Colonic mucosa (tissue), 4 donors: ENCODE data around the gene CFAP107. TPM values are rescaled to one million over a fixed set of nuclear protein-coding genes. Genes with fewer than 3 reads are reported as not detected.

Experiments used
- DNase-seq: peaks from one replicate; pipeline ENCODE4 v3.0.0-alpha.2; 2020
- H3K27ac ChIP-seq: fragments of 200-600 bp; one replicate; pipeline ENCODE4 v1.8.0; 2021
- H3K27me3 ChIP-seq: fragments of 200-600 bp; one replicate; pipeline ENCODE4 v1.8.0; 2021
- H3K36me3 ChIP-seq: fragments of 200-600 bp; one replicate; pipeline ENCODE4 v1.8.0; 2021
- H3K4me1 ChIP-seq: fragments of 200-600 bp; one replicate; pipeline ENCODE4 v1.8.0; 2021; ENCODE audit warnings: mild to moderate bottlenecking
- H3K4me3 ChIP-seq: fragments of 200-600 bp; one replicate; pipeline ENCODE4 v1.8.0; 2021
- H3K9ac ChIP-seq, 2 donors: one replicate each; pipeline ENCODE4 v1.7.0; 2013; ENCODE audit warnings: control low read depth in 2 of 2, low read depth in 2 of 2, low read length in 2 of 2
- H3K9me3 ChIP-seq: fragments of 200-600 bp; one replicate; pipeline ENCODE4 v1.8.0; 2021
- intact Hi-C: fragments of 100-400 bp; cut with DNase I; formaldehyde crosslinking; loops from one replicate; pipeline ENCODE4 v1.14.1; 2022
- total RNA-seq, 2 donors: library from RNA; stranded (reverse); fragmentation: NEBNext Ultra II Directional in 1 of 2; extraction: Animal tissue kit (Norgen Biotek cat#: 25700) in 1 of 2; gene quantifications; one replicate each; pipeline ENCODE4 v1.2.1, GENCODE V29; 2021
- TF ChIP-seq, protein P1 (sequence below): fragments of 200-600 bp; IDR thresholded peaks from one replicate; pipeline ENCODE4 v1.8.0; 2022; ENCODE audit warnings: antibody characterized with exemption, mild to moderate bottlenecking
- donor health status: healthy.
- donor health status: DM: no; HTN: no; CAD: no.
- donor health status: DM: no; HTN: no; CAD: no.

The CFAP107 gene
- total RNA-seq, 2 donors from 2014 or later, result not detected

DNA sequence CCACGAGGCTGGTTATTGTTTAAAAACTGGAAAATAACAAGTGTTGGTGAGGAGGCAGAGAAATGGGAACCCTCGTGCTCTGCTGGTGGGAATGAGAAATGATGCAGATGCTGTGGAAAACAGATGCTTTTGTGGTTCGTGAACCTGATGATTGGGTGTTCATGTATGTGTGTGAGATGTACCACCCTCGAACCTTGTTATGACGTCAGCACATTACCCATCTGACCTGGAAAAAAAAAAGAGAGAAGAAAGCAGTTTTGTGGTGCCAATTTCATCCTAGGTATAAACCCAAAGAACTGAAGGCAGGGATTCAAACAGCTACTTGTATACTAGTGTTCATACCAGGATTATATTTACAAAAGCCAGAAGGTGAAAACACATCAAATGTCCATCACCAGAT, 6.4 kb upstream of the CFAP107 start:
- H3K4me1 ChIP-seq, result no peaks in the 10 kb centered on the region
- DNase-seq, result no peak
- no peaks in the 10 kb centered on the region for H3K27me3 ChIP-seq
- no peaks in the 10 kb centered on the region for H3K9me3 ChIP-seq
- TF ChIP-seq, protein P1, sequence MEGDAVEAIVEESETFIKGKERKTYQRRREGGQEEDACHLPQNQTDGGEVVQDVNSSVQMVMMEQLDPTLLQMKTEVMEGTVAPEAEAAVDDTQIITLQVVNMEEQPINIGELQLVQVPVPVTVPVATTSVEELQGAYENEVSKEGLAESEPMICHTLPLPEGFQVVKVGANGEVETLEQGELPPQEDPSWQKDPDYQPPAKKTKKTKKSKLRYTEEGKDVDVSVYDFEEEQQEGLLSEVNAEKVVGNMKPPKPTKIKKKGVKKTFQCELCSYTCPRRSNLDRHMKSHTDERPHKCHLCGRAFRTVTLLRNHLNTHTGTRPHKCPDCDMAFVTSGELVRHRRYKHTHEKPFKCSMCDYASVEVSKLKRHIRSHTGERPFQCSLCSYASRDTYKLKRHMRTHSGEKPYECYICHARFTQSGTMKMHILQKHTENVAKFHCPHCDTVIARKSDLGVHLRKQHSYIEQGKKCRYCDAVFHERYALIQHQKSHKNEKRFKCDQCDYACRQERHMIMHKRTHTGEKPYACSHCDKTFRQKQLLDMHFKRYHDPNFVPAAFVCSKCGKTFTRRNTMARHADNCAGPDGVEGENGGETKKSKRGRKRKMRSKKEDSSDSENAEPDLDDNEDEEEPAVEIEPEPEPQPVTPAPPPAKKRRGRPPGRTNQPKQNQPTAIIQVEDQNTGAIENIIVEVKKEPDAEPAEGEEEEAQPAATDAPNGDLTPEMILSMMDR, result no peak
- no peak overlapping the region for H3K9ac ChIP-seq
- H3K27ac ChIP-seq, result no peak overlapping the region
- H3K36me3 ChIP-seq, result no peaks in the 10 kb centered on the region
- intact Hi-C loops, result no loop called here
- H3K4me3 ChIP-seq, result no peak overlapping the region

DNA sequence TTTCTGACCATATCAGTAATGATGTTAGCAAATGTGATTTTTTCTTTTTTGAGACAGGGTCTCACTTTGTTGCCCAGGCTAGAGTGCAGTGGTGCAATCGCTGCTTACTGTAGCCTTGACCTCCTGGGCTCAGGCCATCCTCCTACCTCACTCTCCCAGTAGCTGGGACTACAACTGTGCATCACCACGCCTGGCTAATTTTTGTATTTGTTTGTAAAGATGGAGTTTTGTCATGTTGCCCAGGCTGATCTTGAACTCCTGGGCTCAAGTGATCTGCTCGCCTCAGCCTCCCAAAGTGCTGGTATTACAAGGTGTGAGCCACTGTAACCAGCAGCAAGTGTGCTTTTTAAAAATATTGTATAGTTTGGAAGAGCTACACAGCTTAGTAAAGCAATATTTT, 4.1 kb upstream of the CFAP107 start:
- no peak overlapping the region for H3K4me3 ChIP-seq
- no peaks in the 10 kb centered on the region for H3K4me1 ChIP-seq
- no peak for DNase-seq
- H3K9me3 ChIP-seq, result no peaks in the 10 kb centered on the region
- no peaks in the 10 kb centered on the region for H3K36me3 ChIP-seq
- TF ChIP-seq, protein P1, result no peak
- intact Hi-C loops, result no loop called here
- H3K27me3 ChIP-seq, result no peaks in the 10 kb centered on the region
- no peak overlapping the region for H3K27ac ChIP-seq
- no peak overlapping the region for H3K9ac ChIP-seq

DNA sequence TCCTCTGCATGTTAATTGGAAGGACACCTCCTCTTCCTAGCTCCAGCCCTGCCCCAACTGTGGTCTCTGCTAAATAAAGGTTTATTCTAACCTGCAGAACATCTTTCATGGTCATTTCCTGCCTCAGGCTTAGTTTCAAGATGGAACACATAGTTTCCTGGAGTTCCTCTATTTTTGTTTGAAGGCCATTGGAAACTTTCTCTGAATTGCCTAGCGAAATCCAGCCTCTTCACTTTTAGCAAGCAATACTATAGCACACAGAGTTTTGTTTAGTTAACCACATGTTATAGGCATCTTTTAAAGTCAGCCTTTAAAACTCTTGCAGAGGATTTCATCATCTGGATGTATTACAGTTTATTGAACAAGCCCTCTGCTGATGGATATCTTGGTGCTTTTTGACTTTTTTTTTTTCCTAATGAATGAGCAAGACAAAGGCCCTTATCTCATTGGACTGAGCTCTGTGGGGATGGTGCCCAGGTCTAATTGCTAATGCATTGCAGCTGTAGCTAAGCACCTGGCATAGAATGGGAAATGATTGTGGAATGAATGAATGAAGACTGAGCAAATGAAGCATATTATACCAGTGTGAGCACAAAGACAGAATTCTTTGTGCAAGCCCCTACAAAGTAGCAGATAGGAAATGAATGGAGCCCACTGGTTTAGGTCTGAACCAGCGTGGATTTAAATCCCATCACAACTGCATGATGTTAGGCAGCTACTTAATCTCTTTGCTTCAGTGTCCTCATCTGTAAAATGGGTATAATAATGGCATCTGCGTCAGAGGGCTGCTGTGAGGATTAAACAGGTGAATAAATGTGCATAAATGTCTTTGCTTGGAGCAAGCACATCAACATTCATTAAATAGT, 641 bp upstream of the CFAP107 start:
- Histone ChIP-seq H3K9me3 (no peaks in the 10 kb centered on the region), H3K4me3 (no peak overlapping the region), H3K4me1 (no peaks in the 10 kb centered on the region), H3K27me3 (no peaks in the 10 kb centered on the region), H3K36me3 (no peaks in the 10 kb centered on the region), H3K9ac (no peak overlapping the region), H3K27ac (no peak overlapping the region)
- DNase-seq, result no peak
- intact Hi-C loops, result no loop called here
- TF ChIP-seq, protein P1, result no peak

DNA sequence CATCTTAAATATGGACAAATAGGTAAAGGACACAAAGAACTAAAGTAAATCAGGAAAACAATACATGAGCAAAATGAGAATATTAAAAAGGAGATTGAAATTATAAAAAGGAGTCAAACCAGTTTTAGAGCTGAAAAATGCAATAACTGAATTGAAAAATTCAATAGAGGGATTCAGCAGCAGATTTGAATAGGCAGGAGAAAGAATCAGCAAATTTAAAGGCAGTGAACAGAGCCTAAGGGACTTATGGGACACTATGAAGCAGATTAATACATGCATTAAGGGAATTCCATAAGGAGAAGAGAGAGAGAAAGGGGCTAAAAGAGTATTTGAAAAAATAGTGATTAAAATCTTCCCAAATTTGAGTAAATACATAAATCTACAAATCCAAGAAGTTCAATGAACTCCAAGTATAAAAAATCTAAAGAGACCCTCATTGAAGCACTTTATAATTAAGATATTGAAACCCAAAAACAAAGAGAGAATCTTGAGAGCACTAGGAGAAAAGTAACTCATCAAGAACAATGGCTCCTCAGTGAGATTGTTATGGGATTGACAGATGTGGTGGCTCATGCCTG, 2.9 kb downstream of the CFAP107 start:
- no peak for DNase-seq
- H3K9me3 ChIP-seq, result no peaks in the 10 kb centered on the region
- H3K36me3 ChIP-seq, result no peaks in the 10 kb centered on the region
- intact Hi-C loops, result no loop called here
- H3K9ac ChIP-seq, result no peak overlapping the region
- no peaks in the 10 kb centered on the region for H3K4me1 ChIP-seq
- no peak overlapping the region for H3K4me3 ChIP-seq
- TF ChIP-seq, protein P1, result no peak
- H3K27me3 ChIP-seq, result no peaks in the 10 kb centered on the region
- no peak overlapping the region for H3K27ac ChIP-seq

DNA sequence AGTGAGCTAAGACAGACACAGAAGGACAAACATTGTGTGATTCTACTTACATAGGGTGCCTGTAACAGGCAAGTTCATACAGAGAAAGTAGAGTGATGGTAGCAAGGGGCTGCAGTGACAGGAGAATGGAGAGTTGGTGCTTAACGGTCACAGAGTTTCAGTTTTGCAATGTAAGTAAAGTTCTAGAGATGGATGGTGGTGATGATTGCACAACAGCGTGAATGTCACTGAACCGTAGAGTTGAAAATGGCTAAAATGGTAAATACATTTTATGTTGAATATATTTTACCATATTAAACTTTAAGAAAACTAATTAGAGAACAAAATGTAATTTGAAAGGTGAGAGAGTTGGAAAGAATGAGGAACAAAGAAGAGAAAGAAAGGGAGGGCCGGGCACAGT, 8.7 kb downstream of the CFAP107 start:
- H3K27ac ChIP-seq, result no peak overlapping the region
- no peak for DNase-seq
- H3K27me3 ChIP-seq, result no peaks in the 10 kb centered on the region
- TF ChIP-seq, protein P1, result no peak
- H3K9me3 ChIP-seq, result no peaks in the 10 kb centered on the region
- no peaks in the 10 kb centered on the region for H3K4me1 ChIP-seq
- no peak overlapping the region for H3K4me3 ChIP-seq
- no peak overlapping the region for H3K9ac ChIP-seq
- no peaks in the 10 kb centered on the region for H3K36me3 ChIP-seq
- intact Hi-C loops, result no loop called here
